ENCODE data around the gene SLC2A9.

DNA sequence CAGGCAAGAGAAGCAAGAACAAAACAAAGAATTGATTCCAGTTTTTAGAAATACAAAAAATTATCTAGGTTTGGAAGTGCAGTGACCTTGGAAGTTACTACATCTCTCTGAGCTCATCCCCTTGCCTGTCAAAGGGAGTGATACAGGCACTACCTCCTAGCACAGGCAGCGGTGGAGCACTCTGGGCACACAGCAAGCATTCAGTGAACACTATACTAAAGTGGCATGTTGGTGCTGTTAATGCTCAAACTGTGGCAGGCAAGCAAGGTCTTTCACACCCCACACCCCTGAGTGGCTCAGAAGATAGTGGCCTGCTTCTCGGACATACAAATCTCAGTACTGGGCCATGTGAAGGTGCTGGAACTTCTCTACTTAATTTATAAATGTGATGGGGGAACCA, 188.7 kb downstream of the SLC2A9 start:
- TF ChIP-seq, protein P1, sequence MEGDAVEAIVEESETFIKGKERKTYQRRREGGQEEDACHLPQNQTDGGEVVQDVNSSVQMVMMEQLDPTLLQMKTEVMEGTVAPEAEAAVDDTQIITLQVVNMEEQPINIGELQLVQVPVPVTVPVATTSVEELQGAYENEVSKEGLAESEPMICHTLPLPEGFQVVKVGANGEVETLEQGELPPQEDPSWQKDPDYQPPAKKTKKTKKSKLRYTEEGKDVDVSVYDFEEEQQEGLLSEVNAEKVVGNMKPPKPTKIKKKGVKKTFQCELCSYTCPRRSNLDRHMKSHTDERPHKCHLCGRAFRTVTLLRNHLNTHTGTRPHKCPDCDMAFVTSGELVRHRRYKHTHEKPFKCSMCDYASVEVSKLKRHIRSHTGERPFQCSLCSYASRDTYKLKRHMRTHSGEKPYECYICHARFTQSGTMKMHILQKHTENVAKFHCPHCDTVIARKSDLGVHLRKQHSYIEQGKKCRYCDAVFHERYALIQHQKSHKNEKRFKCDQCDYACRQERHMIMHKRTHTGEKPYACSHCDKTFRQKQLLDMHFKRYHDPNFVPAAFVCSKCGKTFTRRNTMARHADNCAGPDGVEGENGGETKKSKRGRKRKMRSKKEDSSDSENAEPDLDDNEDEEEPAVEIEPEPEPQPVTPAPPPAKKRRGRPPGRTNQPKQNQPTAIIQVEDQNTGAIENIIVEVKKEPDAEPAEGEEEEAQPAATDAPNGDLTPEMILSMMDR (IDR thresholded peaks at IDR 0.05) = no peak
- no peak for TF ChIP-seq POLR2A (IDR thresholded peaks at IDR 0.05)
